ENCODE data around the gene BLACAT1. TPM values are rescaled to one million over a fixed set of nuclear protein-coding genes. Genes with fewer than 3 reads are reported as not detected.

The BLACAT1 gene
- total RNA-seq, 2 donors from 2014 or later = 0.24 to 0.26 TPM

- Histone ChIP-seq H3K36me3 (no peaks in the 10 kb centered on the region), H3K27me3 (no peaks in the 10 kb centered on the region), H3K4me3 (no peak overlapping the region), H3K4me1 (no peaks in the 10 kb centered on the region), H3K27ac (no peak overlapping the region), H3K9me3 (no peaks in the 10 kb centered on the region)
- TF ChIP-seq, protein P1, sequence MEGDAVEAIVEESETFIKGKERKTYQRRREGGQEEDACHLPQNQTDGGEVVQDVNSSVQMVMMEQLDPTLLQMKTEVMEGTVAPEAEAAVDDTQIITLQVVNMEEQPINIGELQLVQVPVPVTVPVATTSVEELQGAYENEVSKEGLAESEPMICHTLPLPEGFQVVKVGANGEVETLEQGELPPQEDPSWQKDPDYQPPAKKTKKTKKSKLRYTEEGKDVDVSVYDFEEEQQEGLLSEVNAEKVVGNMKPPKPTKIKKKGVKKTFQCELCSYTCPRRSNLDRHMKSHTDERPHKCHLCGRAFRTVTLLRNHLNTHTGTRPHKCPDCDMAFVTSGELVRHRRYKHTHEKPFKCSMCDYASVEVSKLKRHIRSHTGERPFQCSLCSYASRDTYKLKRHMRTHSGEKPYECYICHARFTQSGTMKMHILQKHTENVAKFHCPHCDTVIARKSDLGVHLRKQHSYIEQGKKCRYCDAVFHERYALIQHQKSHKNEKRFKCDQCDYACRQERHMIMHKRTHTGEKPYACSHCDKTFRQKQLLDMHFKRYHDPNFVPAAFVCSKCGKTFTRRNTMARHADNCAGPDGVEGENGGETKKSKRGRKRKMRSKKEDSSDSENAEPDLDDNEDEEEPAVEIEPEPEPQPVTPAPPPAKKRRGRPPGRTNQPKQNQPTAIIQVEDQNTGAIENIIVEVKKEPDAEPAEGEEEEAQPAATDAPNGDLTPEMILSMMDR (IDR thresholded peaks at IDR 0.05) = no peak
- no peak for DNase-seq (ENCODE audit: low spot score)
These were observed 10.9 kb upstream of the BLACAT1 start for GRCh38 chr1:205466595-205467220.

DNA sequence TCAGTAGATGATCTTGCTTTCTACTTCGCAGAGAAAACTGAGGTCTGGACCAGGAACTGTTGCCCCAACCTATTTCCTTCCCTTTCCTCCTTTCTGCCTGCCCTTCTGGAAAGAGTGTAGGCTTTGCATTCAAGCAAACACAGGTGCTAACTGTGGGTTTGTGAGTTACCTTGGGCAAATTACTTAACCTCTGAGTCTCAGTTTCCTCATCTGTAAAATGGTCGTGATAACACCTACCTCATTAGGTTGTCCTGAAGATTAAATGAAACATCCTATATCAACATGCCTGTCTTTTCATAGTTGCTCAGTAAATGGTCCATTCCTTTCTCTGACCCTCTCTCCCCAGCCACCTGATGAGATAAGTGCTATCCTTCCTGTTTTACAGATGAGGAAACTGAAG, 9.5 kb upstream of the BLACAT1 start:
- H3K4me3 ChIP-seq = no peak overlapping the region
- H3K27me3 ChIP-seq = no peaks in the 10 kb centered on the region
- TF ChIP-seq, protein P1 (IDR thresholded peaks at IDR 0.05) = no peak
- no peak overlapping the region for H3K27ac ChIP-seq
- no peaks in the 10 kb centered on the region for H3K9me3 ChIP-seq
- no peaks in the 10 kb centered on the region for H3K36me3 ChIP-seq
- DNase-seq (ENCODE audit: low spot score) = no peak
- no peaks in the 10 kb centered on the region for H3K4me1 ChIP-seq

DNA sequence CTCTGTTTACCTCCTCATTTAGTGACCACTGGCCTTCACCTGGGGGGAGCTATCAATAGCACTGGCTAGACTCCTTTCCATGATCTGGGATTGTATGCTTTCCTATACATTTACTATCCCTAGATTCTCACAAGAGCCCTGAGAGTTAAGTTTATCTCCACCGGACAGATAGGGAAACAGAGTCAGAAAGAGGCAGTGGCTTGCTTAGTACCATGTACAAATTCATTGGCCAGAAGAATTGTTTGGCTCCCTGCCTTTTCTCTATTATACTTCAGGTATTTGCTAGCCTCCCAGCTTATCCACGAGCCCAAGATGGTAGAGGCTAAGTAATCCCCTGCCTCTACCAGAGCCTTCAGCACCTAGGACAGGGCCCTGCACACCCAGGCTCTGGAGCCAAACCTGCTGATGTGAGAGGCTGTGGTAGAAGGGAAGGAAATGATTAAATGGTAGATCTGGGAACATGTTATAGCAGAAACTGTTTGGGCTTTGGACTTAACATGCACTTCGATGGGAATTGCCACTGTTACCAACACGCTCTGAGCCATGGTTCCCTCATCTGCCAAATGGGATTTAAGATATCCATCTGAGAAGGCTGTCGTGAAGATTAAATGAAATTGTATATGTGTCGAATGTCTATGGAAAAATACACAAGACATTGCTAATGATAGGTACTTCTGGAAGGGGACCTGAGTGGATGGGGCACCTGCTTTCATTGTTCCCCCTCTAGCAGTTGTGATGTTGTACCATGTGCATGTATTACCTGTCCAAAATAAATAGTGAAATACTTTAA, 3.1 kb upstream of the BLACAT1 start:
- H3K27me3 ChIP-seq = peaks cover 18 to 44% of the 10 kb centered on the region in 2 donors
- TF ChIP-seq, protein P1 (IDR thresholded peaks at IDR 0.05) = no peak
- no peak for DNase-seq (ENCODE audit: low spot score)
- H3K9me3 ChIP-seq = no peaks in the 10 kb centered on the region
- no peaks in the 10 kb centered on the region for H3K36me3 ChIP-seq
- no peak overlapping the region for H3K4me3 ChIP-seq
- peaks cover 0 to 26% of the 10 kb centered on the region in 2 donors for H3K4me1 ChIP-seq
- no peak overlapping the region for H3K27ac ChIP-seq

GRCh38 chr1:205456868-205457745, 1.3 kb upstream of the BLACAT1 start:
- Histone ChIP-seq H3K4me1 (peaks cover 0 to 26% of the 10 kb centered on the region in 2 donors), H3K27me3 (peaks cover 18 to 53% of the 10 kb centered on the region in 2 donors), H3K9me3 (no peaks in the 10 kb centered on the region), H3K27ac (no peak overlapping the region), H3K36me3 (no peaks in the 10 kb centered on the region), H3K4me3 (peak overlapping the region in 1 of 2 donors; percentile 31)
- TF ChIP-seq, protein P1 (IDR thresholded peaks at IDR 0.05) = no peak
- no peak for DNase-seq (ENCODE audit: low spot score)

GRCh38 chr1:205456383-205456867, 580 bp upstream of the BLACAT1 start:
- Histone ChIP-seq H3K36me3 (no peaks in the 10 kb centered on the region), H3K27ac (no peak overlapping the region), H3K4me1 (peaks cover 0 to 26% of the 10 kb centered on the region in 2 donors), H3K4me3 (peak overlapping the region in 1 of 2 donors; percentile 31), H3K9me3 (no peaks in the 10 kb centered on the region), H3K27me3 (peaks cover 18 to 53% of the 10 kb centered on the region in 2 donors)
- TF ChIP-seq, protein P1 (IDR thresholded peaks at IDR 0.05) = no peak
- DNase-seq (ENCODE audit: low spot score) = no peak
